KOPT-K1 (cell line): ENCODE results near the gene ISCA2.

Experiments used
- H3K27ac ChIP-seq: fragments of 200-600 bp; sonication (generic); 2 replicates; pipeline ENCODE4 v1.5.1; 2016; ENCODE audit warnings: antibody characterized with exemption, mild to moderate bottlenecking, low read depth, low read length; ENCODE audit not compliant: poor library complexity, severe bottlenecking
- H3K36me3 ChIP-seq: fragments of 200-600 bp; sonication (generic); 2 replicates; pipeline ENCODE4 v1.5.1; 2017; ENCODE audit warnings: antibody characterized with exemption, mild to moderate bottlenecking, low read length, moderate library complexity; ENCODE audit not compliant: insufficient read depth
- H3K9me3 ChIP-seq: fragments of 200-600 bp; sonication (generic); 2 replicates; pipeline ENCODE4 v1.5.1; 2017; ENCODE audit warnings: antibody characterized with exemption, low read length, mild to moderate bottlenecking; ENCODE audit not compliant: insufficient read depth, poor library complexity, severe bottlenecking

The ISCA2 gene

DNA sequence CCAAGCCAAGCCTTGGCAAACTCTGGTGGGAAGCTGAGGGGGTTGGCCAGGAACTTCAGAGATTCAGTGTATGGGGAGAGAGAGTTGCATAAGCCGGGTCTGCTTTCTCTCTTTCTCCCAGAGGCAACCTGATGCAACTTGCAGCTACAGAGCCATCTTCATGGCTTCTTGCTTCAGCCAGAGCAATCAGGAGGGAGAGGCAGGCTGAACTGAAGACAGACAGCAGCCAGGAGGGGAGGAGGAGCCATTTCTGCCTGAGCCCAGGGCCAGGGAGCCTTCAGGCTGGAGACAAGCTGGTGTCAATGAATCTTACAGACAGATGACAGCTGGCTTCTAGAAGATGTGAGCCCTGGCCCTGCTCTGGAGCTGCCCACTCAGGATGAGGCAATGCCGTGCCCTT lies 19.2 kb upstream of the ISCA2 start:
- Histone ChIP-seq H3K27ac (no peak overlapping the region), H3K9me3 (no peaks in the 10 kb centered on the region), H3K36me3 (no peaks in the 10 kb centered on the region)

DNA sequence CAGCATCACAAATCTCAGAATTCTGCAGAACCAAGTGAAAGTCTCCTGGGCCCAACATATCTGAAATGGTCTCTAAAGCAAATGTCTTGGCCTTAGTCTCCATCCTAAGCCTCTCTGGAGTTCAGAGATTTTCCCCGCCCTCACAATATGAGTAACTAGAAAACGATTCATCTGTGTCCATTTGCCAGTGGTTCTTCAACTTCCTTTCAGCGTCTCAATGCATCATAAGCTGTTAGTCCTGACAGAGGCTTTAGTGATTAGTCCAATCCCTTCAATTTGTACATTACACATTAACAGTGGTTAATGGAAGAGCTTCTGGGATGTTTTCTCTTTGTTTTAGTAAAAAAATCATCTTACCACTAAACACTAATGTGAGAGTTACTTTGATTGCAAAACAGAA lies 17.9 kb upstream of the ISCA2 start:
- Histone ChIP-seq H3K27ac (no peak overlapping the region), H3K36me3 (peaks cover 8% of the 10 kb centered on the region)

DNA sequence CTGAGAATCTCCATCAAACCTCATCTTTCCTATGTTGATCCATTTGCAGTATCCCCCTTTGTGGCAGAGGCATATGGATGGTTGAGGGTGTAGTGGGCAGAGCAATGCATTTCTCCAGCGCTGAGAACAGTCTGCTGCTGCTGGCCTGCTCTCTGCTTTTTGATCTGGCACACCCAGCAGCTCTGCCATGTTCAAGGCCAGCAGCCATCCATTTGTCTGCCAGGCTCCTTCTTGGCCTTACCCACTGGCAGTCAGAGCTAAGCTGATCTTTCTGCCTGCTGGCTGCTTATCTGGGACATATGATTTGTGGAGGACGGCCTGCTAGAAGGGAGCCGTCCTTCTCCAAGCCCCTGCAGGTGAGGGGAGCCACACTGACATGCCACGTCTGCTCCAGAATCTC lies 17.5 kb upstream of the ISCA2 start:
- peaks cover 12% of the 10 kb centered on the region for H3K36me3 ChIP-seq
- no peaks in the 10 kb centered on the region for H3K9me3 ChIP-seq
- H3K27ac ChIP-seq: no peak overlapping the region

More for the DNA sequence above, 17.9 kb upstream of the ISCA2 start:
- H3K9me3 ChIP-seq: no peaks in the 10 kb centered on the region

DNA sequence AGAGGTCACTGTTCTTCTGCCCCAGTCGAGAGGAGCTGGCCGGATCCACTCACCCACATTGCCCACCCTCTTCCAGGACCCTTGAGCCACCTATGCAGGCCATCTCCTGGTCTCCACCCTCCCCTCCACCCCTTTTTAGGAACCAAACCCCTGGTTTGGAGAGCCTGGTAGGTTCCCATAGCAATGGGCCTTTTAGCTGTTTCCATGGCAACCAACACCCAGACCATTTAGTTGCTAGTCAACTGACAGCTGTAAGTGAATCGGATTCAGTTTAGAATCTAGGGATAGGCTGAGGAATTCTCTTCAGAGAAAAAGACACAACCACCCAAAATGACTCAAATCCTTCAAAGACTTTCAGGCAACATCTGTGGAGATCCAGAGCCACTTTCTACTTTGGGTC lies 17.0 kb upstream of the ISCA2 start:
- peaks cover 13% of the 10 kb centered on the region for H3K36me3 ChIP-seq
- H3K9me3 ChIP-seq: no peaks in the 10 kb centered on the region

DNA sequence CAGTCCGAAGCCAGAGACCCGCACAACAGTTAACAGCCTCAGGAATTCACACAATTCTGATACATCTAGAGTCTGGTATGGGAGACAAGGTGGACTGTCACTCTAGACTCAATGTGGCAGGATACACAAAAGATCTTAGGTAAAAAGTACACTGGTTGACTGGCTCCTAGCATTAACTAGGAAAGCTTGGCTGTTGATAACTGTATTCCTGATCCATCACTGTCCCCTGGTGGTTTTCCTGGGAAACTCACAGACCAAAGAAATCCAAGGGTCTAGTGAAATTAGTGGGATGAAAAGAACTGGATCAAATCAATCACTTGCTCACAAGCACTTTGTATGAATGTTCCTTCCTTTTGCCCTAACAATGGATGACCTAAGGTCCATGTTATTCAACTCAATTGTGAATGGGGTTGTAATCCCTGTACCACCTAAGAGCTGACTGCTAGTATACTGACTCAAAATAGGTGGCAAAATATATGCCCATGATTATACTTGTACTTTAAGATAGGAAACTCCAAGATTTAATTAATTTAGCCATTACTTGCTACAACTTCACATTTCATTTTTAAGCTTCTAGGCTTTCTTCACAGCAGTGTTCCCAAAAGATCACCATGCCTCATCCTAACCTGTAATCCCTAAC lies 14.4 kb upstream of the ISCA2 start:
- Histone ChIP-seq H3K27ac (no peak overlapping the region), H3K36me3 (peaks cover 14% of the 10 kb centered on the region), H3K9me3 (no peaks in the 10 kb centered on the region)

More for the DNA sequence above, 17.0 kb upstream of the ISCA2 start:
- no peak overlapping the region for H3K27ac ChIP-seq

DNA sequence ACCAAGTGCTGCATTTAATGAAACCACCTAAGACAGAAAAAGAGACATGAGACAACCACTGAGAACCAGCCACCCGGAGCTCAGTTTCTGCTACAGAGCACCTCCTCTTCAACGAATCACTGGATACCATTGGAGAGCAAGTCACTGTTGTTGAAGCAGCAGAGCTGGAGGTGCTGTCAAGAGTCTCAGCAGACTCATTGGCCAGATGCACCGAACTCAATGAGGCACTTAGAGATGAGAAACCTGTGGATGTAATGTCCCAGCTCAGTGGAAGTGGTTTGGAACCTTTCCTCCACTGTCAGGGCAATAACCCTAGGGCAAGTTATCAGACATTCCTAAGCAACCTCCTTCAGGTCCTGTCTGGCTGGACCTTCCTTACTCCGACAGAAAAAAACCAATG lies 13.5 kb upstream of the ISCA2 start:
- Histone ChIP-seq H3K9me3 (no peaks in the 10 kb centered on the region), H3K36me3 (peaks cover 18% of the 10 kb centered on the region), H3K27ac (no peak overlapping the region)

DNA sequence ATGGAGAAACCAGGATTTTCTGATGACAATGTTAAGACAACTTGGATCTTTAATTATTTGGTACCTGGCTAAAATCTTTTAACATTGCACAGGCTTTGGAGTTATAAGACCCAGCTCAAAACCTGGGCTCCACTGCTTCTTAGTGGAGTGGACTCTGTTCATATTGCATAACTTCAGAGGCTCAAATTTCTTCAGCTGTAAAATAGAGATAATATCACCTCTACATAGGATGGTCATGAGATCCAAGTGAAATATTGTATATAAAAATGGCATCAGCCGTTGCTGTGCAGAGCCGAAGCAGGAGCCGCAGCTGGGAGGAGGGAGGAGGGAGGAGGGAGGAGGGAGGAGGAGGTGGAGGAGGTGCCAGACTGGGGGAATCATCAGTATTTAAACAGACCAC lies 11.0 kb upstream of the ISCA2 start:
- Histone ChIP-seq H3K27ac (no peak overlapping the region), H3K9me3 (no peaks in the 10 kb centered on the region), H3K36me3 (peaks cover 18% of the 10 kb centered on the region)

DNA sequence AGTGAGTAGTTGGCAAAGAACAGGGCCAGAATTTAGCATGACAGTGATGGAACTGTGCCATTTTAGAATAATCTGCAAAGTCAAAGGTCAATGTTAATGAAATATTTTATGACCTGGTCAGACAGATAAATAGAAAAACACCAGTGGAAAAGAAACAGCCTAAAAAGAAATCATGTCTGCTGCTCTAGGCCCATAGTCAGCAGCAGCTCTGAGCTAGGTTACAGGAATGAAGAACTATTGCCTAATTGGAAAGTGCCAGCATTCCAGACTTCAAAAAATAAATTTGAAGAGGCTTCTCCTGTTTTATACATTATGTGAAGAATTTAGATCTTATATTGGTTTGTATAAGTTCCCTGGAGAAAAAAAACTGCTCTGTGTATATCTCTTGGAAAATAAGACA lies 10.2 kb upstream of the ISCA2 start:
- no peak overlapping the region for H3K27ac ChIP-seq
- no peaks in the 10 kb centered on the region for H3K9me3 ChIP-seq
- peaks cover 18% of the 10 kb centered on the region for H3K36me3 ChIP-seq

DNA sequence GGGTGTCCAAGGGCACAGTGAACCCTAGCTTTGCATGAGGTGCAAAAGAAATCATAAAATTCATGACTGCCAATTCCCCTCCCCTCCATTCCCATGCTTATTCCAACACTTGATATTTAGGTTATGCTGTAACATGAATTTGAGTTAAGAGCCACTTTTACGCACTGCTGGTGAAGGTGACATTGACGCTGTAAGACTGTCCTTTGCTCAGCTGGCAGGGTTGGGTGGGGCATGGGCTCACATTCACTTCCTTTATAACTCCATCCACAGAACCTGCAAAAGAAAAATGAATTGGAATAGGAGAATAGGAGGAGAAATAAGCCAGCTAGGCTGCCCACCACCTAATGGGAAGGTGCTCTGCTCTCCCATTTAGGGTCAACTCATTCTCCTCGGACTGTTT lies 7.4 kb upstream of the ISCA2 start:
- Histone ChIP-seq H3K9me3 (no peaks in the 10 kb centered on the region), H3K27ac (no peak overlapping the region), H3K36me3 (peaks cover 5% of the 10 kb centered on the region; the same call in 1 of the 2 replicates)

DNA sequence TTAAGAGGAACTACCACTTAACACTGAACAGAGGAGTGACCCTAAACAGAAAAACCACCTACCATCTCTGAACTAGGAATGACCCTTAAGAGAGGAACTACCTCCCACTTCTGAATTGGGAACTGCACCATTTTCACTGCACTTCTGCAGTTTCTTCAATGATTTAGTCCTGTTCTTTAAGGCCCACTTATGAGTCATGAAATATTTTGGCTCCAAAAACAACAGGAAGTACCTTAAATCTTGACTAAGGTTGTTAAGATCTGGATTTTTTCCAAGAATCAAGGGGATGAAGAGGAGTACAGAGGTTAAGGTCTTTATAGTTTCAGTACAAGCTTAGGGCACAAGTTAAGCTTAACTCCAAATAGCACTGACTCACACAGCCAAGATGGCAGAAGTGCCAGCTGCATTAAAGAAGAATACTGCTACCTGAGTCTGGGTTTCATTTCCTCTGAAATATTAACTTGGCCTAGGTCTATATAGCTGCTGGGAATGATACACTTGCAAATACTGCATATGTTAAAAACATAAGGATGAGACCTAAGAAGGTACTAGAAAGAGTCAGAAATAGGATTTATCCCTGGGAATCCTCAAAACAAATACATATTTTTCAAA lies 4.7 kb upstream of the ISCA2 start:
- no peaks in the 10 kb centered on the region for H3K9me3 ChIP-seq
- no peak overlapping the region for H3K27ac ChIP-seq
- peaks cover 5% of the 10 kb centered on the region; the same call in 1 of the 2 replicates for H3K36me3 ChIP-seq

DNA sequence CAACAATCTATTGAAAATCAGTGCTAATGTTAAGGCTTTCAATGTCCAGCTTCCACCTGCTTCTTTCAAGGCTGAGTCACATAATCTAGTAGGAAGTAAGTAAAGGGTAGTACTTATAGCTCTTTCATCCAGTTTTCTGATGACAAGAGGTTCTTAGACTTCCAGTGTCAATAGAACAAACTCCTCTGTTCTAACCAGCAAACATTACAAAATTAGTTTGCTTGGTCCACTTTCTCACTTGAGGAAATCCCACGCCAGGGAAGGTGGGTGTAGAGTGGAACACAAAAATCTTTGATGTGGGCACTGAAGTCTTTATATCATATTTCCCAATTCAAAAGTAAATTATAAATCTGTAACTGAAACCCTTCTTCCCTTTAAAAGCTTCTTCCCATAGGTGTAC lies 3.1 kb upstream of the ISCA2 start:
- Histone ChIP-seq H3K9me3 (no peaks in the 10 kb centered on the region), H3K36me3 (peaks cover 3% of the 10 kb centered on the region; the same call in 1 of the 2 replicates), H3K27ac (no peak overlapping the region)

DNA sequence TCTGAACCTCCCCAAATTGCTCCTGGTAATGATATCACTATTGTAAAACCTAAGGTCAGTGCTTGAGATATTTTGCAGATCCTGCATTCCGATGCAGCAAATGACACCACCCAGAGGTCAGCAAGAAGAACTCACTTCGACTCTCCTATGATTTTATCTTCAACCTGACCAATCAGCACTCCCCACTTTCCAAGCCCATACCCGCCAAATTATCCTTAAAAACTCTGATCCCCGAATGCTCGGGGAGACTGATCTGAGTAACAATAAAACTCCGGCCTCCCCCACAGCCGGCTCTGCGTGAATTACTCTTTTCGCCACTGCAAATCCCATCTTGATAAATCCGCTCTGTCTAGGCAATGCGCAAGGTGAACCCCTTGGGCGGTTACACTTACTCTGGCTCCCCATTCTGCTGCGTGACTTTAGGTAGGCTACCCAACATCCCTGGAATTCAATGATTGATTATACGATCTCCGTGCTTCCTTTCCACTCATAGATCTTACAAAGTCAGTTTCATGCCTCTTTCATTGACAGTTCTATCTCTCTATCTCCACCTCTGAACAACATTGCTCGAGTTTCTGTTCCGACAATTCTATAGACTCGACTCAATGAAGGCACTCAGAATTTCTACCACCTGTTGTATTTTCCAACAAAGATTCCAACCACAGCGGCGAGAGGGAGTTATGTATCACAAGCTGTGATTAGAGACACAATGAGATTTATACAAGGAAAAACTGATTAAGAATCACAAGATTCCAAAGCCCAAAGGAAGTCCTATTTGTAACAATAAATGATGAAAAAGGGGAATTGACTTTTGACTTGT lies 1.4 kb upstream of the ISCA2 start:
- Histone ChIP-seq H3K36me3 (peaks cover 14% of the 10 kb centered on the region; the same call in 1 of the 2 replicates), H3K9me3 (no peaks in the 10 kb centered on the region), H3K27ac (peak overlapping the region; percentile 65)

DNA sequence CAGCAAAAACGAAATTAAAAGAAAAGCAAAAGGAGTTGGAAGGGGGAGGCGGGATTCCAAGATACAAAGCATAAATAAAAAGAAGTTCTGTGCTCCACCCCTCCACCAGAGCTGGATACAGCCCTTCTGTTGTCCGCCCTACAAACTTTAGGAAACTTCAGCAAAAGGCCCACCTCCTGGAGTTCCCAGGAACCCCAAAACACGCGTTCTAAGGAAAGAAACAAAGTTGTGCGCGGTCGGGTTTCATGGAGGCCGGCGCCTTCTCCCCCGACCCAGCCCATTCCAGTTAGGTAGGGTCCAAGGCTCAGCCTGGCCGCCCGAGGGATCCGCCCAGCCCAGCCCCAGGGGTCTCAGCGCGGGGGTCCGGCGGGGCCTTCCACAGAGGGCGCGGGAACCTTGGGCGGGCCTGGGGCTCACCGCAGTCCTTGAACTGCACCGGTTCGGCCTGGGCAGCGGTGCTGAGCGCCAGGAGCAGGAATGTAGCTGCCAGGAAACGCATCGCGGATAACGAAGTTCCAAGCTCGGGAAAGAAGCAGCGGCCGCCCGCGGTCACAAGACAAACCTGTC lies 706 bp upstream of the ISCA2 start, which contains the start of gene NPC2:
Gene NPC2, minus strand, starts transcription at position 530 of the 567 bp plus-strand sequence. Its CDS starts 31 bp downstream, at position 499.
- Histone ChIP-seq H3K36me3 (peaks cover 17% of the 10 kb centered on the region; the same call in 1 of the 2 replicates), H3K9me3 (no peaks in the 10 kb centered on the region), H3K27ac (peak within 1 kb of the TSS; percentile 71)

DNA sequence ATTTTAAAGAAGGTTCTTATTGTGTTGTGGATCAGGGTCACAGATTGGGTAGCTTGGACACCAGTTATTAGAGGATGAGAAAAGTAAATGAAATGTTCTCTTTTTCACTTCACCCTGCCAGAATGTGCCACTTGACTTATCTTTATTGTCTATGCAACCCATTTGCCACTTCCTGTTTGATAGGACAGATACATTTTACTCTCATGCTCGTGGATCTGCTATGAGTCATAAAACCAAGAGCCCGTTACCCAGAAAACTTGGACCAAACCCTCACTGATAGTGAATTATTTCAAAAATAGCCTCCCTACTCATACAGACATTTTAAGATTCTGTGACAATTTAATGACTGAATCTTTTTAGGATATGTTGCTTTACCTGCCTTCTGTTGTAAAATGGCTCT lies 1.8 kb downstream of the ISCA2 start:
- Histone ChIP-seq H3K36me3 (peaks cover 17% of the 10 kb centered on the region; the same call in 1 of the 2 replicates), H3K9me3 (no peaks in the 10 kb centered on the region), H3K27ac (no peak overlapping the region)
